Mesenchymal stem cell (in vitro differentiated cells and primary cell): ENCODE data around the gene CLDN19.

Experiments
- DNase-seq: peaks from one replicate; pipeline ENCODE4 v3.0.0-alpha.2; 2013
- H2AFZ ChIP-seq: one replicate; pipeline ENCODE4 v1.6.1; 2013; ENCODE audit warnings: low read depth, mild to moderate bottlenecking, control low read depth, inconsistent platforms, low read length, moderate library complexity
- H2AK5ac ChIP-seq: 2 replicates; pipeline ENCODE4 v1.6.1; 2013; ENCODE audit warnings: low read length, moderate library complexity, mild to moderate bottlenecking, inconsistent platforms; ENCODE audit not compliant: severe bottlenecking
- H2BK120ac ChIP-seq: one replicate; pipeline ENCODE4 v1.6.1; 2013; ENCODE audit warnings: low read depth, mild to moderate bottlenecking, inconsistent platforms, low read length, moderate library complexity
- H2BK12ac ChIP-seq, 2 experiments: one replicate each; pipeline ENCODE4 v1.6.1; 2013; ENCODE audit warnings: inconsistent platforms in 2 of 2, low read length in 2 of 2, mild to moderate bottlenecking in 2 of 2, moderate library complexity in 2 of 2, control low read depth in 1 of 2
- H2BK15ac ChIP-seq: one replicate; pipeline ENCODE4 v1.6.1; 2013; ENCODE audit warnings: mild to moderate bottlenecking, low read depth, inconsistent platforms; ENCODE audit not compliant: poor library complexity, severe bottlenecking
- H2BK5ac ChIP-seq: 2 replicates; pipeline ENCODE4 v1.6.1; 2013; ENCODE audit warnings: low read depth, mild to moderate bottlenecking, low read length, control low read depth, inconsistent platforms; ENCODE audit not compliant: poor library complexity, severe bottlenecking
- H3K14ac ChIP-seq, 2 experiments: one replicate each; pipeline ENCODE4 v1.6.1; 2013; ENCODE audit warnings: inconsistent platforms in 2 of 2, low read length in 2 of 2, control low read depth in 1 of 2, mild to moderate bottlenecking in 1 of 2, moderate library complexity in 1 of 2
- H3K18ac ChIP-seq, 2 experiments: one replicate each; pipeline ENCODE4 v1.6.1; 2013; ENCODE audit warnings: inconsistent platforms in 2 of 2, low read length in 2 of 2, control low read depth in 1 of 2, low read depth in 1 of 2, mild to moderate bottlenecking in 1 of 2
- H3K23ac ChIP-seq, 2 experiments: one replicate each; pipeline ENCODE4 v1.6.1; 2013; ENCODE audit warnings: inconsistent platforms in 2 of 2, low read length in 2 of 2, mild to moderate bottlenecking in 2 of 2, moderate library complexity in 2 of 2, control low read depth in 1 of 2
- H3K27ac ChIP-seq: 2 replicates; pipeline ENCODE4 v1.5.1; 2013; ENCODE audit warnings: mild to moderate bottlenecking, moderate library complexity, low read length, control low read depth, inconsistent platforms; ENCODE audit not compliant: poor library complexity, severe bottlenecking
- H3K27me3 ChIP-seq, 2 experiments: 2 replicates each; pipeline versions ENCODE4 v1.6.1 to v1.7.0; 2013; ENCODE audit warnings: low read length in 2 of 2, mild to moderate bottlenecking in 2 of 2, moderate library complexity in 2 of 2, control low read depth in 1 of 2, inconsistent platforms in 1 of 2; ENCODE audit not compliant: control insufficient read depth in 1 of 2, insufficient read depth in 1 of 2
- H3K36me3 ChIP-seq, 2 experiments: 2 replicates each; pipeline versions ENCODE4 v1.6.1 to v1.7.0; 2013; ENCODE audit warnings: low read length in 2 of 2, control low read depth in 1 of 2, inconsistent platforms in 1 of 2, low read depth in 1 of 2, mild to moderate bottlenecking in 1 of 2; ENCODE audit not compliant: insufficient read depth in 2 of 2, control insufficient read depth in 1 of 2
- H3K4ac ChIP-seq, 2 experiments: one replicate each; pipeline ENCODE4 v1.6.1; 2013; ENCODE audit warnings: inconsistent platforms in 2 of 2, low read length in 2 of 2, mild to moderate bottlenecking in 2 of 2, moderate library complexity in 2 of 2, control low read depth in 1 of 2, low read depth in 1 of 2
- H3K4me1 ChIP-seq: 2 replicates; pipeline ENCODE4 v1.6.1; 2013; ENCODE audit warnings: low read depth, low read length, control low read depth; ENCODE audit not compliant: control insufficient read depth, insufficient read depth
- H3K4me2 ChIP-seq: 2 replicates; pipeline ENCODE4 v1.6.1; 2013; ENCODE audit warnings: low read length, mild to moderate bottlenecking, inconsistent platforms; ENCODE audit not compliant: poor library complexity, severe bottlenecking
- H3K4me3 ChIP-seq, 2 experiments: 2 replicates each; pipeline versions ENCODE4 v1.5.1 to v1.7.0; 2013; ENCODE audit warnings: low read length in 2 of 2, mild to moderate bottlenecking in 2 of 2, control low read depth in 1 of 2, low read depth in 1 of 2; ENCODE audit not compliant: insufficient read depth in 1 of 2
- H3K79me1 ChIP-seq: replicated peaks from 2 replicates; pipeline ENCODE4 v1.6.1; 2013; ENCODE audit warnings: mild to moderate bottlenecking, control low read depth, low read length, inconsistent platforms; ENCODE audit not compliant: poor library complexity, severe bottlenecking
- H3K9ac ChIP-seq: 2 replicates; pipeline ENCODE4 v1.7.0; 2013; ENCODE audit warnings: mild to moderate bottlenecking, low read length, moderate library complexity
- H3K9me3 ChIP-seq: 2 replicates; pipeline ENCODE4 v1.7.0; 2013; ENCODE audit warnings: mild to moderate bottlenecking, low read length; ENCODE audit not compliant: control insufficient read depth
- H4K8ac ChIP-seq: one replicate; pipeline ENCODE4 v1.6.1; 2013; ENCODE audit warnings: inconsistent platforms, mild to moderate bottlenecking, low read length, moderate library complexity
- H4K91ac ChIP-seq: one replicate; pipeline ENCODE4 v1.6.1; 2013; ENCODE audit warnings: mild to moderate bottlenecking, low read length, inconsistent platforms
- WGBS: methylation state at CpG from one replicate; pipeline ENCODE4 v1.1.7; 2013; ENCODE audit warnings: mixed read lengths; 5-methylcytosine and 5-hydroxymethylcytosine counted together

CLDN19 gene

GRCh38 chr1:42740851-42741580 is 980 bp upstream of the CLDN19 start:
- H3K36me3 ChIP-seq, result peaks cover 9% of the 10 kb centered on the region in 2 experiments
- H3K23ac ChIP-seq, result no peak overlapping the region
- H4K91ac ChIP-seq, result no peak overlapping the region
- H3K4me2 ChIP-seq, result no peak overlapping the region
- H2BK5ac ChIP-seq, result no peak overlapping the region
- peak overlapping the region in 1 of 2 experiments; percentile 57 for H3K4ac ChIP-seq
- DNase-seq, result no peak
- H3K4me1 ChIP-seq, result no peaks in the 10 kb centered on the region
- no peak overlapping the region for H3K18ac ChIP-seq
- no peak overlapping the region for H2BK15ac ChIP-seq
- no peak overlapping the region for H3K4me3 ChIP-seq
- H3K14ac ChIP-seq, result no peak overlapping the region
- 67% methylated on average over 13 of the region's 19 CpGs for WGBS
- no peak overlapping the region for H2AFZ ChIP-seq
- H3K9me3 ChIP-seq, result no peaks in the 10 kb centered on the region
- no peaks in the 10 kb centered on the region for H3K27me3 ChIP-seq
- no peak overlapping the region for H2AK5ac ChIP-seq
- no peaks in the 10 kb centered on the region for H3K79me1 ChIP-seq
- no peak overlapping the region for H3K27ac ChIP-seq
- no peak overlapping the region for H4K8ac ChIP-seq
- no peak overlapping the region for H2BK12ac ChIP-seq
- H3K9ac ChIP-seq, result no peak overlapping the region
- H2BK120ac ChIP-seq, result no peak overlapping the region

DNA sequence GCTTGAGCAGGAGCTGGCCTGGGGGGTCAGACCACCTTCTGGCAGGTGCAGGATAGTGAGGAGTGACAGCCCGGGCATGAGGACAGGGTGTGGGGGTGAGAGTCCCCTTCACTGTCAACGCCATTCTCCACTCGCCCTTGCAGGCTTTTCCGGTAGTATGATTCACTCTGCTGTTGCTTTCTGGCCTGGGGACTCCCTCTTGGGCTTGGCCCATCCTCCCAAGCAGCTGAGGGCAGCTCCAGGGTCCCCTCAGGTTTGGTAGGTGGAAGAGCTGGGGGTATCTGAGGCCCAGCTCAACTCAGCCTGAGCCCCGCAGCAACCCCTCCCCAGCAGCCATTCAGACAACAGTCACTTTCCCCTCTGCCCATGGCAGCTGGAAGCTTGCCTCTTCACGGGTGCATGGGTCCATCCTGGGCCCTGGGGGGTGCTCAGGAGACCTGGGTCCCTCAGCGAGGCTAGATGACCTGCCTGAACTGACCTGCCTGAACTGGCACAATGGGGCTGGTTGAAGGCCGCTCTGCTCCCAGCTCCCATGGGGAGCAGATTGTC is 1.3 kb downstream of the CLDN19 start:
- Histone ChIP-seq H3K79me1 (no peaks in the 10 kb centered on the region), H2AFZ (no peak overlapping the region), H3K4me1 (peaks cover 3% of the 10 kb centered on the region), H4K91ac (no peak overlapping the region), H3K36me3 (no peaks in the 10 kb centered on the region), H2BK120ac (no peak overlapping the region), H2BK5ac (no peak overlapping the region), H3K4me3 (no peak overlapping the region), H3K4ac (no peak overlapping the region), H2AK5ac (no peak overlapping the region), H2BK12ac (no peak overlapping the region), H3K23ac (no peak overlapping the region), H3K9ac (no peak overlapping the region), H4K8ac (no peak overlapping the region), H3K14ac (no peak overlapping the region), H3K18ac (no peak overlapping the region), H2BK15ac (no peak overlapping the region), H3K4me2 (no peak overlapping the region), H3K9me3 (no peaks in the 10 kb centered on the region), H3K27ac (no peak overlapping the region), H3K27me3 (no peaks in the 10 kb centered on the region)
- no peak for DNase-seq
- WGBS, result 82% methylated on average over 7 of the region's 8 CpGs

- Histone ChIP-seq H2AFZ (no peak overlapping the region), H3K9me3 (no peaks in the 10 kb centered on the region)
Measured at GRCh38 chr1:42737986-42738677, 1.9 kb downstream of the CLDN19 start.

GRCh38 chr1:42737257-42737656 is 2.8 kb downstream of the CLDN19 start:
- Histone ChIP-seq H3K14ac (no peak overlapping the region), H4K8ac (no peak overlapping the region), H3K36me3 (no peaks in the 10 kb centered on the region), H3K27me3 (no peaks in the 10 kb centered on the region), H3K4me2 (no peak overlapping the region), H2BK120ac (no peak overlapping the region), H2AFZ (no peak overlapping the region), H3K4ac (no peak overlapping the region), H3K23ac (no peak overlapping the region), H3K4me3 (no peak overlapping the region), H3K9me3 (no peaks in the 10 kb centered on the region), H2BK5ac (no peak overlapping the region), H2BK15ac (no peak overlapping the region), H3K9ac (no peak overlapping the region), H3K4me1 (peaks cover 3% of the 10 kb centered on the region), H2AK5ac (no peak overlapping the region), H2BK12ac (no peak overlapping the region), H3K18ac (no peak overlapping the region), H3K27ac (no peak overlapping the region), H3K79me1 (no peaks in the 10 kb centered on the region), H4K91ac (no peak overlapping the region)
- WGBS, result 83% methylated on average over 5 of the region's 5 CpGs
- no peak for DNase-seq

More at GRCh38 chr1:42737986-42738677, 1.9 kb downstream of the CLDN19 start:
- H3K36me3 ChIP-seq, result no peaks in the 10 kb centered on the region
- H4K91ac ChIP-seq, result no peak overlapping the region
- no peak overlapping the region for H3K18ac ChIP-seq
- DNase-seq, result no peak
- no peak overlapping the region for H3K4ac ChIP-seq
- H3K27me3 ChIP-seq, result no peaks in the 10 kb centered on the region
- H2BK12ac ChIP-seq, result no peak overlapping the region
- H4K8ac ChIP-seq, result no peak overlapping the region
- peak overlapping the region in 1 of 2 experiments; percentile 30 for H3K14ac ChIP-seq
- H3K23ac ChIP-seq, result no peak overlapping the region
- H2BK15ac ChIP-seq, result no peak overlapping the region
- H2AK5ac ChIP-seq, result no peak overlapping the region
- H3K4me3 ChIP-seq, result no peak overlapping the region
- no peak overlapping the region for H3K27ac ChIP-seq
- peaks cover 3% of the 10 kb centered on the region for H3K4me1 ChIP-seq
- no peaks in the 10 kb centered on the region for H3K79me1 ChIP-seq
- H3K4me2 ChIP-seq, result no peak overlapping the region
- 90% methylated on average over 21 of the region's 21 CpGs for WGBS
- H2BK120ac ChIP-seq, result no peak overlapping the region
- H2BK5ac ChIP-seq, result no peak overlapping the region
- no peak overlapping the region for H3K9ac ChIP-seq
